HEK293T (cell line): ENCODE measurements around the gene PDIA4.

Experiments
- BHLHE40 ChIP-seq: fragments of 450-650 bp; IDR thresholded peaks from 2 replicates; pipeline ENCODE4 v1.6.1; 2016; ENCODE audit warnings: mild to moderate bottlenecking, moderate library complexity, borderline replicate concordance
- FOXK2 ChIP-seq: fragments of 450-650 bp; IDR thresholded peaks from 2 replicates; pipeline ENCODE4 v1.6.1; 2016; ENCODE audit warnings: mild to moderate bottlenecking
- FOXM1 ChIP-seq: fragments of 450-650 bp; IDR thresholded peaks from 2 replicates; pipeline ENCODE4 v1.6.1; 2017; ENCODE audit warnings: mild to moderate bottlenecking, borderline replicate concordance
- LEF1 ChIP-seq: fragments of 450-650 bp; IDR thresholded peaks from 2 replicates; pipeline ENCODE4 v1.6.1; 2017; ENCODE audit warnings: mild to moderate bottlenecking, borderline replicate concordance
- SP1 ChIP-seq: fragments of 450-650 bp; IDR thresholded peaks from 2 replicates; pipeline ENCODE4 v1.6.1; 2017
- SUZ12 ChIP-seq: fragments of 450-650 bp; IDR thresholded peaks from 2 replicates; pipeline ENCODE4 v1.6.1; 2016; ENCODE audit warnings: mild to moderate bottlenecking
- TARDBP ChIP-seq: fragments of 450-650 bp; IDR thresholded peaks from 2 replicates; pipeline ENCODE4 v1.6.1; 2016

DNA sequence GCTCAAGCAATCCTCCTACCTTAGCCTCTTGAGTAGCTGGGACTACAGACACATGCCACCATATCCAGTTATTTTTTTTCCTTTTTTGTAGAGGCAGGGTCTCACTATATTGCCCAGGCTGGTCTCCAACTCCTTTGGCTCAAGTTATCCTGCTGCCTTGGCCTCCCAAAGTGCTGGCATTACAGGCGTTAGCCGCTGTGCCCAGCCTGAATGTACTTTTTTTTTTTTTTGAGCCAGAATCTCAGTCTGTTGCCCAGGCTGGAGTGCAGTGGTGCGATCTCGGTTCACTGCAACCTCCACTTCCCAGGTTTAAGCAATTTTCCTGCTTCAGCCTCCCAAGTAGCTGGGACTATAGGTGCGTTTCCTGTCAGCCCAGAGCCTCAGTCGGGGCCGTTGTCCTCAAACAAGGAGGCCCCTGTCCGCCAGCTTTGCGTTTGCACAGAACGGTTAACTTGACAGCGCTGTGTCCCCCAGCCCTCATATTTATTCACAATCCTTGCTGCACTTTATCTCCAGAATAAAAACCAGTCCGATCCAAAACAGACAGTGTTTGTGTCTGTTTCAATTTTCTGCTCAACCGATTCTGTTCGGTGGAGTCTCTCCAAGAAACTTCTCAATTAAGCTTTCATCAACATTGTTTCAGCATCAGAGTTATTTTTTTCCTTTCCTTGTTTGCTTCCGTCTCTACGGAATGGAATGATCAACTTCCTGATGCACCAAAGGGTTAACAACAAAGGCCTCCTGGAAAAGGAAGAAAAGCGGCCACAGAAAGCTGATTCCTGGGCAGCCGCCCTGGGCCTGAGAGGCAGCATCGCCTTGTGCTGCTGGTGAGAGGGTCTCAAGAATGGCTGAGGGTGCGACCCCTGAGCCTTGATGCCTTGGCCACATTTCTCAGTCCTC lies 64.5 kb downstream of the PDIA4 start:
- TF ChIP-seq BHLHE40 = no peak
- TF ChIP-seq FOXM1 = no peak
- TF ChIP-seq TARDBP = no peak
- no peak for TF ChIP-seq FOXK2
- TF ChIP-seq SP1 = no peak
- TF ChIP-seq LEF1 = no peak
- TF ChIP-seq SUZ12 = no peak
